GM23338 (cell line): ENCODE data around the gene HRH2. TPM values are rescaled to one million over a fixed set of nuclear protein-coding genes. Genes with fewer than 3 reads are reported as not detected.

Experiments
- ATAC-seq: fragments of 200-7000 bp; cut with Tn5 transposase; 3 replicates; pipeline ENCODE4 v1.9.1; 2020
- DNase-seq: peaks from one replicate; pipeline ENCODE4 v3.0.0-alpha.2; 2015; ENCODE audit warnings: low spot score
- H2AFZ ChIP-seq: fragments of 200-600 bp; sonication (generic); 2 replicates; pipeline ENCODE4 v1.8.0; 2016; ENCODE audit warnings: antibody characterized with exemption, mild to moderate bottlenecking, moderate library complexity
- H3F3A ChIP-seq: fragments of 200-600 bp; sonication (generic); replicated peaks from 2 replicates; pipeline ENCODE4 v1.8.0; 2017; ENCODE audit warnings: antibody characterized with exemption, mixed run types, low read depth
- H3K27ac ChIP-seq: fragments of 200-600 bp; sonication (generic); 2 replicates; pipeline ENCODE4 v1.6.1; 2016; ENCODE audit warnings: low read depth
- H3K27me3 ChIP-seq: fragments of 200-600 bp; sonication (generic); 2 replicates; pipeline ENCODE4 v1.8.0; 2016; ENCODE audit warnings: mild to moderate bottlenecking, mixed run types, moderate library complexity; ENCODE audit not compliant: insufficient read depth
- H3K36me3 ChIP-seq: fragments of 200-600 bp; sonication (generic); 2 replicates; pipeline ENCODE4 v1.8.0; 2016; ENCODE audit warnings: mild to moderate bottlenecking; ENCODE audit not compliant: insufficient read depth
- H3K4me1 ChIP-seq: fragments of 200-600 bp; sonication (generic); 2 replicates; pipeline ENCODE4 v1.8.0; 2016; ENCODE audit warnings: mild to moderate bottlenecking, moderate library complexity; ENCODE audit not compliant: insufficient read depth
- H3K4me2 ChIP-seq: fragments of 200-600 bp; sonication (generic); 2 replicates; pipeline ENCODE4 v1.7.1; 2017; ENCODE audit warnings: mixed run types
- H3K4me3 ChIP-seq: fragments of 200-600 bp; sonication (generic); 2 replicates; pipeline ENCODE4 v1.6.1; 2016; ENCODE audit warnings: mixed run types
- H3K79me2 ChIP-seq: fragments of 200-600 bp; sonication (generic); replicated peaks from 2 replicates; pipeline ENCODE4 v1.8.0; 2017; ENCODE audit warnings: mild to moderate bottlenecking; ENCODE audit not compliant: insufficient read depth
- H3K9me2 ChIP-seq: fragments of 200-600 bp; sonication (generic); 2 replicates; pipeline ENCODE4 v1.8.0; 2017; ENCODE audit not compliant: insufficient read depth
- H4K20me1 ChIP-seq: fragments of 200-600 bp; sonication (generic); replicated peaks from 2 replicates; pipeline ENCODE4 v1.8.0; 2017; ENCODE audit warnings: mild to moderate bottlenecking; ENCODE audit not compliant: insufficient read depth
- H3K27ac Mint-ChIP-seq: 2 replicates; pipeline ENCODE4 v1.8.0; 2020; ENCODE audit warnings: inconsistent platforms, mild to moderate bottlenecking, moderate library complexity, mixed read lengths
- H3K27me3 Mint-ChIP-seq: 3 replicates; pipeline ENCODE4 v1.8.0; 2022; ENCODE audit warnings: low read depth, mild to moderate bottlenecking, moderate library complexity, mixed read lengths, inconsistent platforms; ENCODE audit not compliant: insufficient read depth, poor library complexity
- H3K36me3 Mint-ChIP-seq: 3 replicates; pipeline ENCODE4 v1.8.0; 2021; ENCODE audit warnings: low read depth, mild to moderate bottlenecking, inconsistent platforms, moderate library complexity, mixed read lengths
- H3K4me1 Mint-ChIP-seq: 3 replicates; pipeline ENCODE4 v1.8.0; 2020; ENCODE audit warnings: mild to moderate bottlenecking, inconsistent platforms, mixed read lengths
- H3K4me3 Mint-ChIP-seq: 3 replicates; pipeline ENCODE4 v1.8.0; 2021; ENCODE audit warnings: moderate library complexity, mild to moderate bottlenecking, inconsistent platforms, mixed read lengths
- H3K9me3 Mint-ChIP-seq: 3 replicates; pipeline ENCODE4 v1.8.0; 2020; ENCODE audit warnings: moderate library complexity, mild to moderate bottlenecking, inconsistent platforms, mixed read lengths
- CTCF ChIP-seq, 2 experiments: fragments of 200-600 bp in 1 of 2; sonication (generic) in 1 of 2; conservative IDR thresholded peaks; 2 replicates each; pipeline versions ENCODE4 v1.5.1 to v1.6.1; 2016 to 2017; ENCODE audit warnings: antibody characterized with exemption in 2 of 2, low read depth in 2 of 2, mild to moderate bottlenecking in 2 of 2, moderate library complexity in 1 of 2
- ETS1 ChIP-seq: IDR thresholded peaks from 2 replicates; pipeline ENCODE4 v1.6.1; 2016; ENCODE audit warnings: antibody characterized with exemption
- EZH2 ChIP-seq: fragments of 200-600 bp; sonication (generic); IDR thresholded peaks from one replicate; pipeline ENCODE4 v1.8.0; 2017; ENCODE audit warnings: antibody characterized with exemption, mild to moderate bottlenecking, low read depth; ENCODE audit not compliant: unreplicated experiment
- EZH2phosphoT487 ChIP-seq: fragments of 200-600 bp; sonication (generic); IDR thresholded peaks from one replicate; pipeline ENCODE4 v1.8.1; 2018; ENCODE audit warnings: antibody characterized with exemption; ENCODE audit not compliant: unreplicated experiment
- JUNB ChIP-seq: IDR thresholded peaks from one replicate; pipeline ENCODE4 v1.6.1; 2016; ENCODE audit warnings: antibody characterized with exemption; ENCODE audit not compliant: unreplicated experiment
- NANOG ChIP-seq: IDR thresholded peaks from 2 replicates; pipeline ENCODE4 v1.6.1; 2016; ENCODE audit warnings: antibody characterized with exemption, borderline replicate concordance
- POLR2AphosphoS5 ChIP-seq: IDR thresholded peaks from 2 replicates; pipeline ENCODE4 v1.6.1; 2016; ENCODE audit warnings: antibody characterized with exemption, low read depth
- ZNF114 ChIP-seq: fragments of 250-450 bp; sonication (Bioruptor Pico); IDR thresholded peaks from 2 replicates; pipeline ENCODE4 v1.5.0; 2020; ENCODE audit warnings: mild to moderate bottlenecking, moderate library complexity
- ZNF331 ChIP-seq: fragments of 250-450 bp; sonication (Bioruptor Pico); IDR thresholded peaks from 2 replicates; pipeline ENCODE4 v1.5.0; 2020; ENCODE audit warnings: low read depth, mild to moderate bottlenecking, moderate library complexity
- ZNF462 ChIP-seq: fragments of 250-450 bp; sonication (Bioruptor Pico); IDR thresholded peaks from 2 replicates; pipeline ENCODE4 v1.5.0; 2020; ENCODE audit warnings: mild to moderate bottlenecking, moderate library complexity
- polyA plus RNA-seq: library from polyadenylated mRNA; unstranded; fragments of >200 nt; fragmentation: Nextera tagmentation; extraction: Ambion mirVana; gene quantifications from 2 replicates; pipeline ENCODE4 v1.2.1, GENCODE V29; 2016
- total RNA-seq: library from RNA; depleted of rRNA; stranded (reverse); fragments of >200 nt; shearing (Covaris generic); gene quantifications from 2 replicates; pipeline ENCODE4 v1.2.3, GENCODE V29; 2014

The HRH2 gene
- total and polyA plus RNA-seq, 2 experiments from 2014 or later = 6.8 to 7.0 TPM

- H3K36me3 Mint-ChIP-seq = no peaks in the 10 kb centered on the region; the same call in 2 of the 3 replicates
- no peaks in the 10 kb centered on the region for H3F3A ChIP-seq
- H3K4me3 ChIP-seq = no peak overlapping the region
- H3K79me2 ChIP-seq = no peaks in the 10 kb centered on the region
- H3K27me3 ChIP-seq = no peaks in the 10 kb centered on the region
- H3K27ac Mint-ChIP-seq = no peak overlapping the region
- TF ChIP-seq ZNF331 (CRISPR knock-in tag) (no peak), POLR2AphosphoS5 (no peak), ZNF114 (no peak), CTCF (conservative IDR thresholded peaks at IDR 0.05; ENCODE audit: low read depth in 2 of 2) (no peak), ZNF462 (CRISPR knock-in tag) (no peak), ETS1 (no peak), EZH2 (no peak), JUNB (no peak), EZH2phosphoT487 (no peak), NANOG (no peak)
- no peak overlapping the region for H3K27ac ChIP-seq
- H3K4me1 Mint-ChIP-seq = peaks cover 4% of the 10 kb centered on the region; the same call in 2 of the 3 replicates
- no peaks in the 10 kb centered on the region for H3K4me1 ChIP-seq
- DNase-seq = no peak
- H3K4me2 ChIP-seq = no peak overlapping the region
- H4K20me1 ChIP-seq = no peaks in the 10 kb centered on the region
- no peaks in the 10 kb centered on the region for H3K36me3 ChIP-seq
- H3K9me2 ChIP-seq = no peaks in the 10 kb centered on the region
- no peak overlapping the region for H2AFZ ChIP-seq
- no peaks in the 10 kb centered on the region for H3K9me3 Mint-ChIP-seq
- no peak for ATAC-seq
- no peak overlapping the region for H3K4me3 Mint-ChIP-seq
- H3K27me3 Mint-ChIP-seq = peaks cover 3% of the 10 kb centered on the region
Measured at GRCh38 chr5:175738602-175739133, 80.8 kb downstream of the HRH2 start.
